GM23248 (cell line): ENCODE results near the gene CDK9. TPM values are rescaled to one million over a fixed set of nuclear protein-coding genes. Genes with fewer than 3 reads are reported as not detected.

Source experiments
- DNase-seq: peaks from one replicate; pipeline ENCODE4 v3.0.0-alpha.2; 2015
- H2AFZ ChIP-seq: fragments of 200-600 bp; sonication (generic); 2 replicates; pipeline ENCODE4 v1.6.1; 2016; ENCODE audit warnings: antibody characterized with exemption
- H3F3A ChIP-seq: fragments of 200-600 bp; sonication (generic); 2 replicates; pipeline ENCODE4 v1.6.1; 2016; ENCODE audit warnings: mild to moderate bottlenecking, antibody characterized with exemption, mixed run types; ENCODE audit not compliant: insufficient read depth
- H3K27ac ChIP-seq: fragments of 200-600 bp; sonication (generic); 2 replicates; pipeline ENCODE4 v1.5.1; 2016; ENCODE audit warnings: mild to moderate bottlenecking
- H3K27me3 ChIP-seq: fragments of 200-600 bp; sonication (generic); replicated peaks from 2 replicates; pipeline ENCODE4 v1.6.1; 2016; ENCODE audit warnings: mild to moderate bottlenecking; ENCODE audit not compliant: insufficient read depth
- H3K36me3 ChIP-seq: fragments of 200-600 bp; sonication (generic); 2 replicates; pipeline ENCODE4 v1.6.1; 2016; ENCODE audit warnings: low read depth, mild to moderate bottlenecking
- H3K4me1 ChIP-seq: fragments of 200-600 bp; sonication (generic); 2 replicates; pipeline ENCODE4 v1.6.1; 2016; ENCODE audit warnings: mild to moderate bottlenecking; ENCODE audit not compliant: insufficient read depth
- H3K4me2 ChIP-seq: fragments of 200-600 bp; sonication (generic); one replicate; pipeline ENCODE4 v1.6.1; 2016; ENCODE audit warnings: mild to moderate bottlenecking; ENCODE audit not compliant: unreplicated experiment
- H3K4me3 ChIP-seq: fragments of 200-600 bp; sonication (generic); 2 replicates; pipeline ENCODE4 v1.5.1; 2016; ENCODE audit warnings: mild to moderate bottlenecking
- H3K79me2 ChIP-seq: fragments of 200-600 bp; sonication (generic); 2 replicates; pipeline ENCODE4 v1.6.1; 2016; ENCODE audit warnings: mild to moderate bottlenecking; ENCODE audit not compliant: insufficient read depth
- H3K9ac ChIP-seq: fragments of 200-600 bp; sonication (generic); 2 replicates; pipeline ENCODE4 v1.6.1; 2016; ENCODE audit warnings: mild to moderate bottlenecking
- H3K9me2 ChIP-seq: fragments of 200-600 bp; sonication (generic); 2 replicates; pipeline ENCODE4 v1.6.1; 2016; ENCODE audit warnings: mixed run types, mild to moderate bottlenecking, moderate library complexity; ENCODE audit not compliant: insufficient read depth
- H3K9me3 ChIP-seq: fragments of 200-600 bp; sonication (generic); one replicate; pipeline ENCODE4 v1.6.1; 2017; ENCODE audit warnings: low read depth
- H4K20me1 ChIP-seq: fragments of 200-600 bp; sonication (generic); 2 replicates; pipeline ENCODE4 v1.6.0; 2016; ENCODE audit not compliant: insufficient read depth
- EZH2 ChIP-seq: fragments of 200-600 bp; sonication (generic); IDR thresholded peaks from 2 replicates; pipeline ENCODE4 v1.6.1; 2018; ENCODE audit warnings: antibody characterized with exemption, mild to moderate bottlenecking; ENCODE audit not compliant: insufficient read depth, poor library complexity, severe bottlenecking
- EZH2phosphoT487 ChIP-seq: fragments of 200-600 bp; sonication (generic); IDR thresholded peaks from 2 replicates; pipeline ENCODE4 v1.6.1; 2018; ENCODE audit warnings: antibody characterized with exemption, moderate library complexity, mild to moderate bottlenecking, low read depth; ENCODE audit not compliant: insufficient read depth
- WGBS, 2 experiments: methylation state at CpG; one replicate each; pipeline ENCODE4 v1.1.6; 2015 to 2017; ENCODE audit warnings: low lambda C conversion rate in 2 of 2, low coverage in 1 of 2; ENCODE audit errors: missing lambda C conversion rate in 2 of 2; 5-methylcytosine and 5-hydroxymethylcytosine counted together
- in situ Hi-C: fragments of 300-500 bp; cut with MboI; formaldehyde crosslinking; loops from 2 replicates; pipeline ENCODE4 v1.15.0; 2020
- polyA plus RNA-seq: library from polyadenylated mRNA; unstranded; fragments of >200 nt; fragmentation: Nextera tagmentation; extraction: Ambion mirVana; gene quantifications from 2 replicates; pipeline ENCODE4 v1.2.1, GENCODE V29; 2016
- total RNA-seq: library from RNA; depleted of rRNA; stranded (reverse); fragments of >200 nt; shearing (Covaris generic); gene quantifications from 2 replicates; pipeline ENCODE4 v1.2.3, GENCODE V29; 2014; rRNA removed

Gene CDK9
- total RNA-seq (43.7 and 59.8 TPM in 2 replicates), polyA plus RNA-seq (58.9 and 59.7 TPM in 2 replicates)

DNA sequence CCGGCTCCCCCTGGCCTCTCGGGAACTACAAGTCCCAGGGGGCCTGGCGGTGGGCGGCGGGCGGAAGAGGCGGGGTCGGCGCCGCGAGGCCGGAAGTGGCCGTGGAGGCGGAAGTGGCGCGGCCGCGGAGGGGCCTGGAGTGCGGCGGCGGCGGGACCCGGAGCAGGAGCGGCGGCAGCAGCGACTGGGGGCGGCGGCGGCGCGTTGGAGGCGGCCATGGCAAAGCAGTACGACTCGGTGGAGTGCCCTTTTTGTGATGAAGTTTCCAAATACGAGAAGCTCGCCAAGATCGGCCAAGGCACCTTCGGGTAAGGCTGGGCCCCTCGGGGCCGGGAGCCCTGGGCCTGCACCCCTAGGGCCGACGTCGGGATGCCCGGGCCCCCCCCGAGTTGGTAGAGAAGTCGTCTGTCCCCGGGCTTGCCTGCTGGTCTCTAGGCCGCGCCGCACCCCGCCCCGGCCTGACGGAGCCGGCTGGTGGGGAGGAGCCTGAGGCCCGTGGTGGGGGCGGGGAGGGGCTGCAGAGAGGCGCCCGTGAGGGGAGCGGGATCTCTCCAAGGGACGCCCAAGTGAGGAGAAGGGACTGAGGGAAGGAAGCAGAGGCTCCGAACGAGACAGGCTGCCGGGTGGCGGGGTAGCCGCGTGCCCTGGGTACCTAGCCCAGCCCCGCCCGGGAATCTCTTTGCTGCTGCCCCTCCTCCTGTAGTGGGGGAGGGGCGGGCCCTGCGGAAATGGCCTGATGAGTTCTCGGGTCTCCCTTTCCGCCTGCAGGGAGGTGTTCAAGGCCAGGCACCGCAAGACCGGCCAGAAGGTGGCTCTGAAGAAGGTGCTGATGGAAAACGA, at the start of gene CDK9:
CDK9 (plus strand) TSS at position 102 of the 840 bp plus-strand sequence; CDS start at position 217, 115 bp downstream.
- in situ Hi-C loops: no loop called here
- Histone ChIP-seq H3F3A (peaks cover 12% of the 10 kb centered on the region; the same call in 1 of the 2 replicates), H3K27me3 (no peaks in the 10 kb centered on the region), H3K4me2 (peak within 1 kb of the TSS; percentile 91), H3K79me2 (peaks cover 53% of the 10 kb centered on the region), H3K27ac (peak within 1 kb of the TSS; percentile 92), H4K20me1 (peaks cover 7% of the 10 kb centered on the region; the same call in 1 of the 2 replicates), H3K9me2 (no peaks in the 10 kb centered on the region), H3K9me3 (no peaks in the 10 kb centered on the region), H2AFZ (peak within 1 kb of the TSS; percentile 19), H3K4me1 (peaks cover 6% of the 10 kb centered on the region; the same call in 1 of the 2 replicates), H3K4me3 (peak within 1 kb of the TSS; percentile 96), H3K36me3 (peaks cover 40% of the 10 kb centered on the region), H3K9ac (peak within 1 kb of the TSS; percentile 97)
- TF ChIP-seq EZH2 (no peak), EZH2phosphoT487 (no peak)
- DNase-seq: peak; percentile 97
- 1% methylated on average over 41 to 74 of the region's 75 CpGs for WGBS, 2 experiments

DNA sequence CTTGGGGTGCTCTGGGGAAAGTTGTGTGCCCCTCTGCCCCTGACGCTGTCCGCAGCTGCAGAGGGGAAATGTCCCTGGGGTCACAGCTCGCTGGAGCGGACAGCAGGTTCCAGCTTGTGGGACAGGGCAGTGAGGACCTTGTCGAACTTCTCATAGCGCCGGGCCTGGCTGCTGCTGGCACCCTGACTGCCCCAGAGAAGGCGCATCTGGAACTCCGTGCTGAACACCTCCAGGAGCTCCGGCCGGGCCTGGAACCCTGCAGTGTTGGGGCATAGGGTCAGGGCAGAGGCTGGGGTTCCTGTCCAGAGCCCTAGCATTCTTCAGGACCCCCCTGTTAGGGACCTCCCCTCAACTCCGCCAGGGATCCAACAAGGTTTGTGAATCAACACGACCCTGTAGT, 47.2 kb upstream of the CDK9 start:
- Histone ChIP-seq H4K20me1 (no peaks in the 10 kb centered on the region), H2AFZ (no peak overlapping the region), H3K4me2 (no peak overlapping the region), H3K27me3 (no peaks in the 10 kb centered on the region), H3K9ac (no peak overlapping the region), H3K27ac (no peak overlapping the region), H3K4me1 (peaks cover 17% of the 10 kb centered on the region), H3K9me3 (no peaks in the 10 kb centered on the region), H3K4me3 (no peak overlapping the region), H3K9me2 (no peaks in the 10 kb centered on the region), H3K36me3 (no peaks in the 10 kb centered on the region), H3K79me2 (0 out of 2 replicates have a peak, but pooled peaks cover 7% of the 10 kb centered on the region), H3F3A (peaks cover 15% of the 10 kb centered on the region; the same call in 1 of the 2 replicates)
- no peak for DNase-seq
- WGBS, 2 experiments: 74 to 75% methylated on average over 13 of the region's 13 CpGs
- TF ChIP-seq EZH2: no peak
- in situ Hi-C loops: loop anchor here (10.0 kb wide), 1 partner anchor 144 kb away; no protein-coding TSS in a partner anchor

DNA sequence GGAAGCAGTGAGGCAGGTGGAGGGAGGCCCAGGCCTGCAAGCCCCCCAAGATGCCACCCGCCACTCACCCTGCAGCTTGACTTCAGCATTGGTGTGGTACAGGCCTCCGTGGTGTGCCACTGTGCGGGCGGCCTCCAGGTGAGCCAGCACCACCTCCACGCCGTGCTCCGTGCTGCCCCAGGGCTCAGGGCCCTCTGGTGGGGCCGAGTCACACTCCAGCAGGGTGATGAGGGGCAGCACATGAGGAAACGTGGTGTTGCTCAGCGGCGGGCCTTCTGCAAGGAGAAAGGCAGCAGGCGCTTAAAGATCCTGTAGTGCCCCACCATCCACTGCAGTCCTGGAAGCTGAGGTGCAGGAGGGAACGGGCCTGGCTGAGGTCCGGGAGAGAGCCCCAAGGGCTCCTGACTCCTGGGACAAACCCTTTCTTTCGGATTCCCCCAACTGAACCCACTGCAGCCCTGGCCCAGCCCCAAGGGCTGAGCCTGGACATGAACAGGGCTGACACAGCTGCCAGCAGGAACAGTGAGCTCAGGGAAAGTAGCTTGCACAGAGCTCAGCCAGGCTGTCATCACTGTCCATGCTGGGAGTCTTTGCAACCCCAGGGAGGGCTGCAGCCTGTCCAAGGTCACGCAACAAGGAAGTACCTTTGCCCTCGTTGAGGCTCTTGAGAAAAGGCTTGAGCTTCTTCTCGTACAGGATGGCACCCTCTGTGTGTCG, 46.1 kb upstream of the CDK9 start:
- Histone ChIP-seq H2AFZ (no peak overlapping the region), H3K79me2 (no peaks in the 10 kb centered on the region), H3K27ac (peak overlapping the region; percentile 86), H3K27me3 (no peaks in the 10 kb centered on the region), H3F3A (peaks cover 15% of the 10 kb centered on the region; the same call in 1 of the 2 replicates), H3K4me2 (peak overlapping the region; percentile 36), H3K9ac (peak overlapping the region; percentile 67), H3K9me2 (no peaks in the 10 kb centered on the region), H3K9me3 (no peaks in the 10 kb centered on the region), H4K20me1 (no peaks in the 10 kb centered on the region), H3K4me3 (0 out of 2 replicates have a peak overlapping the region, but pooled peaks have one; percentile 3), H3K4me1 (peaks cover 10% of the 10 kb centered on the region), H3K36me3 (no peaks in the 10 kb centered on the region)
- 71 to 73% methylated on average over 19 of the region's 19 CpGs for WGBS, 2 experiments
- in situ Hi-C loops: loop anchor here (10.0 kb wide), 1 partner anchor 145 kb away; no protein-coding TSS in a partner anchor
- no peak for TF ChIP-seq EZH2phosphoT487
- no peak for TF ChIP-seq EZH2
- DNase-seq: peak; percentile 38

DNA sequence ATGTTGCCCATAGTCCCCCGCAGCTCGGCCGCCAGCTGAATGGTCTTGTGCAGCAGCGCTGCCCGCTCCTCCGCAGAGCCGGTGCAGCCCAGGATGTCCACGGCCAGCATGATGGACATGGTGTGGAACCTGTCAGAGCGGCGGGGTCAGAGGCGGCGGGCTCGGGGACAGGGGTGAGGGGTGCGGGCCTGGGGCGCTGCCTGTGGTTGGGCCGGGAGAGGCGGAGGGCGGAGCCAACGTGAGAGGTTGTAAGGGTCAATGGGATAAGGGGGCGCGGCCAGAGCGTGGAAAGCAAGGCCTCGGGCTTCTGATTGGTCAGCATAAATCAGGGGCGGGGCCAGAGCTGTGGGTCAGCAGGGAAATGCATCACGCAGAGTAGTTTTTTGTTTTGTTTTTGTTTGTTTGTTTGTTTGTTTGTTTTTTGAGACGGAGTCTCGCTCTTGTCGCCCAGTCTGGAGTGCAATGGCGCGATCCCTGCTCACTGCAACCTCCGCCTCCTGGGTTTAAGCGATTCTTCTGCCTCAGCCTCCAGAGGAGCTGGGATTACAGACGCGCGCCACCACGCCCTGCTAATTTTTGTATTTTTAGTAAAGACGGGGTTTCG, 43.9 kb upstream of the CDK9 start:
- no peaks in the 10 kb centered on the region for H3K9me3 ChIP-seq
- peak overlapping the region; percentile 33; the same call in 1 of the 2 replicates for H3K27ac ChIP-seq
- peak overlapping the region; percentile 49 for H3K9ac ChIP-seq
- no peaks in the 10 kb centered on the region for H3K79me2 ChIP-seq
- H3K9me2 ChIP-seq: no peaks in the 10 kb centered on the region
- H3K4me2 ChIP-seq: peak overlapping the region; percentile 30
- H3K4me1 ChIP-seq: peaks cover 7% of the 10 kb centered on the region
- 36 to 56% methylated on average over 33 to 38 of the region's 38 CpGs for WGBS, 2 experiments
- H4K20me1 ChIP-seq: no peaks in the 10 kb centered on the region
- peaks cover 15% of the 10 kb centered on the region; the same call in 1 of the 2 replicates for H3F3A ChIP-seq
- no peaks in the 10 kb centered on the region; the same call in 1 of the 2 replicates for H3K27me3 ChIP-seq
- TF ChIP-seq EZH2 (no peak), EZH2phosphoT487 (no peak)
- H3K36me3 ChIP-seq: no peaks in the 10 kb centered on the region
- H2AFZ ChIP-seq: peak overlapping the region; percentile 52
- peak overlapping the region; percentile 51 for H3K4me3 ChIP-seq
- peak; percentile 54 for DNase-seq
- in situ Hi-C loops: no loop called here
